HG02798 (cell line): ENCODE measurements around the gene APOBEC4.
A peak's percentile ranks its signal among the peaks of the same experiment; 100 is the strongest.

ENCODE experiments used
- ATAC-seq: cut with Tn5 transposase; IDR thresholded peaks from one replicate; pipeline ENCODE4 v1.9.1; 2021; ENCODE audit warnings: mild to moderate bottlenecking; ENCODE audit not compliant: unreplicated experiment, poor library complexity

The APOBEC4 gene

GRCh38 chr1:183607322-183607980 lies 45.7 kb downstream of the APOBEC4 start:
- ATAC-seq = peak; percentile 21

- ATAC-seq = no peak
These were observed 47.2 kb downstream of the APOBEC4 start for GRCh38 chr1:183605904-183606303.

- ATAC-seq = peak; percentile 33
These were observed 48.3 kb downstream of the APOBEC4 start for GRCh38 chr1:183604815-183605214.

GRCh38 chr1:183604038-183604808 lies 48.9 kb downstream of the APOBEC4 start:
- ATAC-seq = peak; percentile 59

- ATAC-seq = no peak
These were observed 50.6 kb downstream of the APOBEC4 start for GRCh38 chr1:183602510-183602909.

GRCh38 chr1:183600634-183601033 lies 52.5 kb downstream of the APOBEC4 start:
- ATAC-seq = no peak

GRCh38 chr1:183600136-183600535 lies 53.0 kb downstream of the APOBEC4 start:
- no peak for ATAC-seq

- ATAC-seq = peak; percentile 68
These were observed 54.7 kb downstream of the APOBEC4 start for GRCh38 chr1:183598386-183598785.

- ATAC-seq = no peak
These were observed 55.3 kb downstream of the APOBEC4 start for GRCh38 chr1:183597656-183598347.

GRCh38 chr1:183596500-183596899 lies 56.6 kb downstream of the APOBEC4 start:
- no peak for ATAC-seq
